Mucosa of descending colon (tissue), 3 donors: ENCODE results near the gene ARHGAP5. TPM values are rescaled to one million over a fixed set of nuclear protein-coding genes. Genes with fewer than 3 reads are reported as not detected.

Source experiments
- ATAC-seq: fragments of 200-7000 bp; cut with Tn5 transposase; one replicate; pipeline ENCODE4 v1.9.1; 2020; ENCODE audit warnings: mild to moderate bottlenecking, moderate library complexity
- DNase-seq, 3 donors: peaks; one replicate each; pipeline ENCODE4 v3.0.0-alpha.2; 2020
- H3K36me3 ChIP-seq: fragments of 200-600 bp; one replicate; pipeline ENCODE4 v1.8.0; 2021; ENCODE audit warnings: low read depth, mild to moderate bottlenecking
- H3K4me1 ChIP-seq: fragments of 200-600 bp; one replicate; pipeline ENCODE4 v1.8.0; 2021; ENCODE audit warnings: low read depth, mild to moderate bottlenecking
- H3K4me3 ChIP-seq: fragments of 200-600 bp; one replicate; pipeline ENCODE4 v1.8.0; 2021; ENCODE audit warnings: mild to moderate bottlenecking
- H3K9me3 ChIP-seq: fragments of 200-600 bp; one replicate; pipeline ENCODE4 v1.8.0; 2021; ENCODE audit warnings: mild to moderate bottlenecking
- CTCF ChIP-seq: fragments of 200-600 bp; IDR thresholded peaks from one replicate; pipeline ENCODE4 v1.8.0; 2022; ENCODE audit warnings: antibody characterized with exemption, mild to moderate bottlenecking
- intact Hi-C, 2 donors: fragments of 100-400 bp; cut with DNase I in 1 of 2; cut with micrococcal nuclease in 1 of 2; formaldehyde crosslinking; loops; one replicate each; pipeline versions ENCODE4 v1.11.0 to v1.11.1; 2022; cut with DNase I, micrococcal nuclease
- total RNA-seq, 3 donors: library from RNA; stranded (reverse); fragmentation: NEBNext Ultra II Directional in 2 of 3; extraction: Animal tissue kit (Norgen Biotek cat#: 25700) in 2 of 3; gene quantifications; one replicate each; pipeline versions ENCODE4 v1.2.1 to v1.2.4, GENCODE V29; 2021 to 2023
- donor health status: DM: no; HTN: no; CAD: no; lungs with moderate emphysema.
- donor health status: DM: no; HTN: no; CAD: no.
- donor health status: DM: no; HTN: yes; CAD: no.

ARHGAP5 gene
- total RNA-seq, 3 donors from 2014 or later, result 94.7 to 203 (median 106) TPM

- Histone ChIP-seq H3K36me3 (no peaks in the 10 kb centered on the region), H3K4me3 (no peak overlapping the region), H3K9me3 (no peaks in the 10 kb centered on the region), H3K4me1 (no peaks in the 10 kb centered on the region)
- DNase-seq (no peak), ATAC-seq (no peak)
- no peak for TF ChIP-seq CTCF
- intact Hi-C loops, result no loop called here
These were observed 92.1 kb downstream of the ARHGAP5 start for GRCh38 chr14:32169191-32169590.

- no peak for ATAC-seq
- Histone ChIP-seq H3K4me1 (no peaks in the 10 kb centered on the region), H3K4me3 (no peak overlapping the region), H3K36me3 (no peaks in the 10 kb centered on the region), H3K9me3 (no peaks in the 10 kb centered on the region)
- TF ChIP-seq CTCF, result no peak
- DNase-seq, result no peak
- intact Hi-C loops, result no loop called here
These were observed 94.4 kb downstream of the ARHGAP5 start for GRCh38 chr14:32171469-32171868.

- no peak for DNase-seq
- Histone ChIP-seq H3K36me3 (no peaks in the 10 kb centered on the region), H3K4me3 (no peak overlapping the region), H3K9me3 (peaks cover 6% of the 10 kb centered on the region), H3K4me1 (no peaks in the 10 kb centered on the region)
- intact Hi-C loops, result no loop called here
- no peak for ATAC-seq
- TF ChIP-seq CTCF, result no peak
These were observed 106.3 kb downstream of the ARHGAP5 start for GRCh38 chr14:32183151-32184058.

GRCh38 chr14:32185097-32185496, 108.0 kb downstream of the ARHGAP5 start:
- no peak for TF ChIP-seq CTCF
- DNase-seq (no peak), ATAC-seq (no peak)
- Histone ChIP-seq H3K9me3 (peaks cover 6% of the 10 kb centered on the region), H3K36me3 (no peaks in the 10 kb centered on the region), H3K4me1 (no peaks in the 10 kb centered on the region), H3K4me3 (no peak overlapping the region)
- intact Hi-C loops, result no loop called here

GRCh38 chr14:32186248-32186647, 109.1 kb downstream of the ARHGAP5 start:
- no peak for TF ChIP-seq CTCF
- Histone ChIP-seq H3K9me3 (peaks cover 6% of the 10 kb centered on the region), H3K36me3 (no peaks in the 10 kb centered on the region), H3K4me3 (no peak overlapping the region), H3K4me1 (no peaks in the 10 kb centered on the region)
- intact Hi-C loops, result no loop called here
- ATAC-seq, result no peak
- no peak for DNase-seq
